Psoas muscle (tissue), 8 donors: ENCODE results near the gene ERC2. TPM values are rescaled to one million over a fixed set of nuclear protein-coding genes. Genes with fewer than 3 reads are reported as not detected.
"Not testable (repeated sequence)": the region's sequence is repeated elsewhere in the genome, so short reads cannot be mapped to it uniquely, and the experiment has no call there.

Source experiments
- ATAC-seq, 4 donors: fragments of 200-7000 bp; cut with Tn5 transposase; one replicate each; pipeline ENCODE4 v1.9.1; 2020; ENCODE audit warnings: moderate library complexity in 3 of 4, mild to moderate bottlenecking in 2 of 4
- DNase-seq, 2 donors: peaks; one replicate each; pipeline ENCODE4 v3.0.0-alpha.2; 2020
- H3K27ac ChIP-seq: fragments of 200-600 bp; one replicate; pipeline ENCODE4 v1.8.0; 2022
- H3K27me3 ChIP-seq, 3 donors: fragments of 200-600 bp in 1 of 3; one replicate each; pipeline versions ENCODE4 v1.6.1 to v1.8.0; 2013 to 2022; ENCODE audit warnings: low read length in 2 of 3, mild to moderate bottlenecking in 2 of 3, moderate library complexity in 1 of 3; ENCODE audit not compliant: insufficient read depth in 3 of 3
- H3K36me3 ChIP-seq, 2 donors: fragments of 200-600 bp in 1 of 2; one replicate each; pipeline versions ENCODE4 v1.6.1 to v1.8.0; 2013 to 2022; ENCODE audit warnings: low read depth in 1 of 2, mild to moderate bottlenecking in 1 of 2, moderate library complexity in 1 of 2; ENCODE audit not compliant: insufficient read depth in 1 of 2
- H3K4me1 ChIP-seq: fragments of 200-600 bp; one replicate; pipeline ENCODE4 v1.8.0; 2022
- H3K4me3 ChIP-seq: fragments of 200-600 bp; one replicate; pipeline ENCODE4 v1.8.0; 2022; ENCODE audit warnings: mild to moderate bottlenecking
- H3K9me3 ChIP-seq: fragments of 200-600 bp; one replicate; pipeline ENCODE4 v1.8.0; 2022
- WGBS, 3 donors: extraction: QIAGEN DNeasy Blood & Tissue Kit; methylation state at CpG; one replicate each; pipeline versions ENCODE4 v1.1.6 to v1.1.7; 2013; 5-methylcytosine and 5-hydroxymethylcytosine counted together
- intact Hi-C, 2 donors: fragments of 100-400 bp; cut with DNase I; formaldehyde crosslinking; loops; one replicate each; pipeline versions ENCODE4 v1.11.0 to v1.14.2; 2022
- polyA plus RNA-seq, 3 donors: library from polyadenylated mRNA; stranded (reverse); fragments of 200-250 nt; gene quantifications; one replicate each; pipeline ENCODE4 v1.2.3, GENCODE V29; 2013
- total RNA-seq, 4 donors: library from RNA; stranded (reverse); fragmentation: NEBNext Ultra II Directional in 2 of 4; extraction: Animal tissue kit (Norgen Biotek cat#: 25700) in 2 of 4; gene quantifications; one replicate each; pipeline versions ENCODE4 v1.2.1 to v1.2.4, GENCODE V29; 2021 to 2023
- TF ChIP-seq, protein P1 (sequence below): fragments of 200-600 bp; IDR thresholded peaks from one replicate; pipeline ENCODE4 v1.8.0; 2022; ENCODE audit warnings: antibody characterized with exemption
- donor health status: healthy with polysubstance abuse.
- donor health status: DM: no; HTN: no; CAD: no; lungs with moderate emphysema.
- donor health status: Bipolar disorder and iron deficiency.
- donor health status: healthy.
- donor health status: DM: yes; HTN: yes; CAD: no.
- donor health status: DM: no; HTN: no; CAD: no.
- donor health status: DM: no; HTN: no; CAD: no.
- donor health status: DM: yes; HTN: yes; CAD: no.

ERC2 gene
- total and polyA plus RNA-seq, 7 donors: 0.04 to 0.15 TPM; not detected in 5

DNA sequence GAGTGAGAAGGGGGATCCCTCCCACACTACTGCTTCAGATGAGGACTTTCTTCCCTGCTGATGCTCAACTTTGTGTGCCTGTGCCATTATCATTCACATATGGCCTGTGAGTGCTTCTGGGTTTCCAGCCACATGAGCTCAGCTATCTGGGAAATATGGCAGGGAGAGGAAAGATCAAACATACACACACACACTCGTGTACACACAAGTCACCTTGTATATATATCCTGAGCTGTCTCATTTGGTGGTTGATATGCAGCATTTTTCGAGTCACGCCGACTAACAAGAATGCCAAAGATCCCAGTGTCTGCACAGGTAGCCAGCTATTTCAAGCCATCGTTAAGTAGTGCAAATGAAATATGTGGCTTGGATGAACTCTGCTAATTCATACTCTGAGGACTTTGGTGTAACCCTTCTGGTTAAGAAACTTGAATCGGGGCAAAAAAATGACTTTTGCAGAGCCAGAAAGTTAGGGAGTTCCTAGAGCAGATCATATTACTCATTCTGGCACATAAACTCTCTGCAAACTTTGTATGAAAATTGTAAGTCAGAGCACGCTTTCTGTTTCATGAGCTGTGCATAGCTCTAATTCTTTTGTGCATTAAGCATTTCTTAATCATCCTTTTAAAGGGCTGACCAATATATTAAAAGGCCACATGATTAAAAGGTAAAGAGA is 956.2 kb downstream of the ERC2 start:
- H3K36me3 ChIP-seq: no peaks in the 10 kb centered on the region
- DNase-seq (no peak), ATAC-seq (no peak)
- H3K27ac ChIP-seq: no peak overlapping the region
- H3K4me1 ChIP-seq: no peaks in the 10 kb centered on the region
- 34 to 47% (median 43%) methylated on average over 7 of the region's 7 CpGs for WGBS, 3 donors
- H3K4me3 ChIP-seq: no peak overlapping the region
- intact Hi-C loops: no loop called here
- no peaks in the 10 kb centered on the region for H3K9me3 ChIP-seq
- TF ChIP-seq, protein P1, sequence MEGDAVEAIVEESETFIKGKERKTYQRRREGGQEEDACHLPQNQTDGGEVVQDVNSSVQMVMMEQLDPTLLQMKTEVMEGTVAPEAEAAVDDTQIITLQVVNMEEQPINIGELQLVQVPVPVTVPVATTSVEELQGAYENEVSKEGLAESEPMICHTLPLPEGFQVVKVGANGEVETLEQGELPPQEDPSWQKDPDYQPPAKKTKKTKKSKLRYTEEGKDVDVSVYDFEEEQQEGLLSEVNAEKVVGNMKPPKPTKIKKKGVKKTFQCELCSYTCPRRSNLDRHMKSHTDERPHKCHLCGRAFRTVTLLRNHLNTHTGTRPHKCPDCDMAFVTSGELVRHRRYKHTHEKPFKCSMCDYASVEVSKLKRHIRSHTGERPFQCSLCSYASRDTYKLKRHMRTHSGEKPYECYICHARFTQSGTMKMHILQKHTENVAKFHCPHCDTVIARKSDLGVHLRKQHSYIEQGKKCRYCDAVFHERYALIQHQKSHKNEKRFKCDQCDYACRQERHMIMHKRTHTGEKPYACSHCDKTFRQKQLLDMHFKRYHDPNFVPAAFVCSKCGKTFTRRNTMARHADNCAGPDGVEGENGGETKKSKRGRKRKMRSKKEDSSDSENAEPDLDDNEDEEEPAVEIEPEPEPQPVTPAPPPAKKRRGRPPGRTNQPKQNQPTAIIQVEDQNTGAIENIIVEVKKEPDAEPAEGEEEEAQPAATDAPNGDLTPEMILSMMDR: no peak
- peaks cover 0 to 5% (median 0%) of the 10 kb centered on the region in 3 donors for H3K27me3 ChIP-seq

DNA sequence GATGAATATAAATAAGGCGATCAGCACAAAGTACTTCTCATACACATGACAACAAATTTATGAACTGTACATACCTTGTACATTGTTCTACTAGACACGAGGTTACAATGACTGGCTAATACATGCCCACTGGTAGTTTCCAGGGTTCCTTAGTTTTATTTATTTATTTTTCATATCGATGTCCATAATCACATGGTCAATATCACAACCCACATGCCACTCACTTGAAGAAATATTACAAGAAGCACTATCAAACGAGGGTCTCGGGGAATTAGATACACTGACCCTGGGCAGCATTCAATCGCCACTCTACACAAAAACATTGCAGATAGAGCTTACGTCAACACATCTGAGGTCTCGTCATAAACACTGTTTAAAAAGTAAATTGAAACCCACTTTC is 959.9 kb downstream of the ERC2 start:
- no peaks in the 10 kb centered on the region for H3K4me1 ChIP-seq
- TF ChIP-seq, protein P1: no peak
- ATAC-seq (no peak), DNase-seq (no peak)
- no peaks in the 10 kb centered on the region for H3K9me3 ChIP-seq
- intact Hi-C loops: no loop called here
- 92 to 96% (median 93%) methylated on average over 8 of the region's 8 CpGs for WGBS, 3 donors
- no peaks in the 10 kb centered on the region for H3K36me3 ChIP-seq
- no peak overlapping the region for H3K4me3 ChIP-seq
- no peak overlapping the region for H3K27ac ChIP-seq
- H3K27me3 ChIP-seq: no peaks in the 10 kb centered on the region

DNA sequence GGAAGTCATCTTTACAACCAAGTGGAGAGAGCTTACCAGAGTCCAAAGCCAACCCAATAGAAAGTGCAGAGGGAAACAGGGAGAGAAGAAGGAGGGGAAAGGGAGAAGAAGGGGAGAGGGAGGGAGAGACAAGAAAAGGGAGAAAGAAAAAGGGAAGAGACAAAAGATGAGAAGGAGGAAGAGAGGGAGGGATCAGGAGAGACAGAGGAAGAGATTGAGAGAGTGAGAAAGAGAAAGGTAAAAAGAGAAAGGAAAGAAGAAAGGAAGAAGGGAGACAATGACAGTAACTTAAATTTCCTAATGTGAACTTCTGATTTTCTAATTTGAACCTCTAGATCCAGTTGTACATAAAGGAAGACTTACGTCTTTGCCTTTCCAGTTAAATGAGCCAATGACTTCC is 960.5 kb downstream of the ERC2 start:
- intact Hi-C loops: no loop called here
- Histone ChIP-seq H3K4me1 (no peaks in the 10 kb centered on the region), H3K36me3 (no peaks in the 10 kb centered on the region), H3K27ac (no peak overlapping the region), H3K9me3 (no peaks in the 10 kb centered on the region), H3K27me3 (no peaks in the 10 kb centered on the region), H3K4me3 (no peak overlapping the region)
- WGBS, 3 donors: 85 to 90% (median 87%) methylated on average over 1 of the region's 1 CpG
- TF ChIP-seq, protein P1: no peak
- DNase-seq (no peak), ATAC-seq (no peak)

DNA sequence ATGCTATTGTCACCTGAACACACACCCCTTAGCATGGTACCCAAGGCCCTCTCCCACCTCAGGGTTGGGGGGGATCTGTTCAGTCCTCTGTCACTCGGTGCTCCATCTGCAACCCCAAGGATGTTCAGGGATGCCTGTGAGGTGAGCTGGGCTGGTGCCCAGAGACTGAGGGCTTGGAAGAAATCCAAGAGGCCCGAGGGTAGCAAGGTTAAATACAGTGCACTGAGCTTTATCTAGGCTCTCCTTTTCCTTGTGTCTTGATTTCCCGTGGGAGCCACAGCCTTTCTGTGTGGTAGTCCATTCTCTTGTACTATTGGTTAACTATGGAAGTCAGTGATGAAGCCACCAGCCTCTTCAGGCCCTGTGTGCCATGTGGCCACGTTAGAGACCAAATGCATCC is 962.5 kb downstream of the ERC2 start:
- WGBS, 3 donors: 66 to 73% (median 71%) methylated on average over 4 of the region's 4 CpGs
- Histone ChIP-seq H3K27me3 (no peaks in the 10 kb centered on the region), H3K36me3 (no peaks in the 10 kb centered on the region), H3K9me3 (no peaks in the 10 kb centered on the region), H3K4me3 (no peak overlapping the region), H3K27ac (no peak overlapping the region), H3K4me1 (no peaks in the 10 kb centered on the region)
- no peak for ATAC-seq
- DNase-seq: no peak
- intact Hi-C loops: no loop called here
- TF ChIP-seq, protein P1: no peak

DNA sequence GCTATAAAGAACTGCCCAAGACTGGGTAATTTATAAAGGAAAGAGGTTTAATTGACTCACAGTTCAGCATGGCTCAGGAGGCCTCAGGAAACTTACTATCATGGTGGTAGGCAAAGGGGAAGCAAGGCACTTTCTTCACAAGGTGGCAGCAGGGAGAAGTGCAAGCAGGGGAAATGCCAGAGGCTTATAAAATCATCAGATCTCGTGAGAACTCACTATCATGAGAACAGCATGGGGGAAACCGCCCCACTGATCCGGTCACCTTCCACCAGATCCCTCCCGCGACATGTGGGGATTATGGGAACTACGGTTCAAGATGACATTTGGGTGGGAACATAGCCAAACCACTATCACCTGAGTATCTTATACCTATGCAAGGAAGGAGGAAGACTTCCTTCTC is 963.2 kb downstream of the ERC2 start:
- H3K4me3 ChIP-seq, H3K9me3 ChIP-seq, H3K27ac ChIP-seq, DNase-seq, H3K4me1 ChIP-seq, ATAC-seq, H3K36me3 ChIP-seq, H3K27me3 ChIP-seq, intact Hi-C loops: not testable (repeated sequence)
- 50 to 63% (median 62%) methylated on average over 6 of the region's 6 CpGs for WGBS, 3 donors
